Keratinocyte (primary cell): ENCODE measurements around the gene HHIP.

Experiments
- CTCF ChIP-seq, 3 experiments: IDR thresholded peaks in 1 of 3; conservative IDR thresholded peaks in 1 of 3; optimal IDR thresholded peaks in 1 of 3; 2 replicates in 2 of 3; 3 replicates in 1 of 3; pipeline versions ENCODE3 to v1.5.1; 2011; ENCODE audit warnings: low read length in 3 of 3, mild to moderate bottlenecking in 3 of 3, moderate library complexity in 2 of 3, control low read depth in 1 of 3, inconsistent platforms in 1 of 3; ENCODE audit not compliant: insufficient read depth in 2 of 3; ENCODE audit errors: extremely low read depth in 1 of 3
- EZH2 ChIP-seq: IDR thresholded peaks from one replicate; pipeline ENCODE4 v1.6.1; 2012; ENCODE audit warnings: inconsistent platforms, mild to moderate bottlenecking, low read length, moderate library complexity

GRCh38 chr4:144614850-144615585, 30.9 kb upstream of the HHIP start:
- no peak for TF ChIP-seq CTCF (optimal IDR thresholded peaks at IDR 0.05 in 1 of 3, IDR thresholded peaks at IDR 0.05 in 1 of 3, conservative IDR thresholded peaks at IDR 0.05 in 1 of 3; ENCODE audit: extremely low read depth in 1 of 3, insufficient read depth in 2 of 3, low read length in 3 of 3)
- no peak for TF ChIP-seq EZH2
